GM12878 (cell line): ENCODE measurements around the gene ADGRE3. TPM values are rescaled to one million over a fixed set of nuclear protein-coding genes. Genes with fewer than 3 reads are reported as not detected.

ENCODE experiments used
- ASH2L ChIP-seq: fragments of 300-600, 200-600 bp; sonication (generic); IDR thresholded peaks from 2 replicates; pipeline ENCODE4 v1.6.1; 2017; ENCODE audit warnings: low read depth, mild to moderate bottlenecking, borderline replicate concordance
- BHLHE40 ChIP-seq, 2 experiments: fragments of 450-650 bp in 1 of 2; IDR thresholded peaks; 2 replicates each; pipeline ENCODE4 v1.6.1; 2011 to 2017; ENCODE audit warnings: low read depth in 2 of 2, borderline replicate concordance in 1 of 2, improper control_type of control experiment in 1 of 2, low read length in 1 of 2, mild to moderate bottlenecking in 1 of 2
- DPF2 ChIP-seq: fragments of 450-650 bp; IDR thresholded peaks from 2 replicates; pipeline ENCODE4 v1.6.1; 2017; ENCODE audit warnings: mild to moderate bottlenecking
- FOS ChIP-seq: IDR thresholded peaks from 3 replicates; pipeline ENCODE4 v1.6.1; 2011; ENCODE audit warnings: borderline replicate concordance; ENCODE audit not compliant: insufficient read length; ENCODE audit errors: extremely low read depth
- MEF2A ChIP-seq: IDR thresholded peaks from 2 replicates; pipeline ENCODE4 v1.6.1; 2011; ENCODE audit warnings: low read depth, mild to moderate bottlenecking, low read length, moderate library complexity; ENCODE audit not compliant: insufficient read depth
- MXI1 ChIP-seq: fragments of 150-350 bp; IDR thresholded peaks from 2 replicates; pipeline ENCODE4 v1.6.1; 2011; ENCODE audit warnings: low read depth, mild to moderate bottlenecking, inconsistent platforms, low read length, improper control_type of control experiment
- NR2C2 ChIP-seq: IDR thresholded peaks from 2 replicates; pipeline ENCODE4 v1.6.1; 2011; ENCODE audit warnings: borderline replicate concordance, low read depth; ENCODE audit not compliant: control insufficient read depth, insufficient read length
- SIX5 ChIP-seq: IDR thresholded peaks from 2 replicates; pipeline ENCODE4 v1.6.1; 2011; ENCODE audit warnings: mild to moderate bottlenecking, low read depth, low read length, moderate library complexity; ENCODE audit not compliant: severe bottlenecking
- SPI1 ChIP-seq: IDR thresholded peaks from 2 replicates; pipeline ENCODE4 v1.6.1; 2011; ENCODE audit warnings: low read depth, mild to moderate bottlenecking, low read length, moderate library complexity, borderline replicate concordance; ENCODE audit not compliant: insufficient read depth
- SREBF1 ChIP-seq: IDR thresholded peaks from 2 replicates; pipeline ENCODE4 v1.6.1; 2012; ENCODE audit warnings: mild to moderate bottlenecking, low read length
- ZNF207 ChIP-seq: fragments of 450-650 bp; IDR thresholded peaks from 2 replicates; pipeline ENCODE4 v1.6.1; 2014; ENCODE audit warnings: antibody characterized with exemption, mild to moderate bottlenecking, borderline replicate concordance
- polyA plus RNA-seq, 11 experiments: library from polyadenylated mRNA; depleted of rRNA in 4 of 11; unstranded in 6 of 11; stranded (reverse) in 5 of 11; fragments of >200 nt; fragmentation: Nextera tagmentation in 4 of 11; fragmentation: Illumina TruSeq in 1 of 11; extraction: Ambion mirVana in 4 of 11; extraction: Trizol in 1 of 11; gene quantifications; 1 replicate in 1 of 11; 2 replicates in 10 of 11; pipeline versions ENCODE4 v1.2.1 to v1.2.3, GENCODE V29; 2011 to 2016; ENCODE audit warnings: inconsistent platforms in 2 of 11, missing spikeins in 2 of 11, low read depth in 1 of 11
- total RNA-seq, 4 experiments: library from RNA; depleted of rRNA in 3 of 4; stranded (reverse); fragments of >200 nt in 3 of 4; fragmentation: Illumina TruSeq in 1 of 4; extraction: Trizol in 1 of 4; gene quantifications; 2 replicates each; pipeline versions ENCODE4 v1.2.1 to v1.2.3, GENCODE V29; 2013 to 2021
- TF ChIP-seq, protein P1 (sequence below): fragments of 450-650 bp; IDR thresholded peaks from 2 replicates; pipeline ENCODE4 v1.6.1; 2016; ENCODE audit warnings: mild to moderate bottlenecking
- TF ChIP-seq, protein P2 (sequence below), 3 experiments: IDR thresholded peaks in 2 of 3; conservative IDR thresholded peaks in 1 of 3; 2 replicates each; pipeline ENCODE4 v1.5.1; 2011; ENCODE audit warnings: low read depth in 3 of 3, low read length in 3 of 3, mild to moderate bottlenecking in 3 of 3, control low read depth in 2 of 3, moderate library complexity in 2 of 3, inconsistent platforms in 1 of 3, mixed read lengths in 1 of 3; ENCODE audit not compliant: control insufficient read depth in 2 of 3, insufficient read depth in 1 of 3; ENCODE audit errors: extremely low read depth in 1 of 3
- TF ChIP-seq, protein P3 (sequence below): fragments of 450-650 bp; formaldehyde crosslinking; IDR thresholded peaks from 2 replicates; pipeline ENCODE4 v1.5.0; 2022; ENCODE audit warnings: mild to moderate bottlenecking, missing genetic modification characterization
- TF ChIP-seq, protein P4 (sequence below): fragments of 450-650 bp; conservative IDR thresholded peaks from 2 replicates; pipeline ENCODE4 v1.6.1; 2017; ENCODE audit warnings: mild to moderate bottlenecking, moderate library complexity

Gene ADGRE3
- total and polyA plus RNA-seq, 10 of the 15 experiments (the other 5 are each of a cell fraction or from before 2014, with no cell fraction given), result 0.04 to 0.10 (median 0.05) TPM; not detected in 6

GRCh38 chr19:14571695-14572490, 102.8 kb downstream of the ADGRE3 start, which contains the start of gene NDUFB7 (continued):
- peak; percentile 44 for TF ChIP-seq DPF2
- peak; percentile 56 for TF ChIP-seq SIX5
- TF ChIP-seq, protein P1, sequence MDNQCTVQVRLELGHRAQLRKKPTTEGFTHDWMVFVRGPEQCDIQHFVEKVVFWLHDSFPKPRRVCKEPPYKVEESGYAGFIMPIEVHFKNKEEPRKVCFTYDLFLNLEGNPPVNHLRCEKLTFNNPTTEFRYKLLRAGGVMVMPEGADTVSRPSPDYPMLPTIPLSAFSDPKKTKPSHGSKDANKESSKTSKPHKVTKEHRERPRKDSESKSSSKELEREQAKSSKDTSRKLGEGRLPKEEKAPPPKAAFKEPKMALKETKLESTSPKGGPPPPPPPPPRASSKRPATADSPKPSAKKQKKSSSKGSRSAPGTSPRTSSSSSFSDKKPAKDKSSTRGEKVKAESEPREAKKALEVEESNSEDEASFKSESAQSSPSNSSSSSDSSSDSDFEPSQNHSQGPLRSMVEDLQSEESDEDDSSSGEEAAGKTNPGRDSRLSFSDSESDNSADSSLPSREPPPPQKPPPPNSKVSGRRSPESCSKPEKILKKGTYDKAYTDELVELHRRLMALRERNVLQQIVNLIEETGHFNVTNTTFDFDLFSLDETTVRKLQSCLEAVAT, result 0 out of 2 replicates have a peak, but pooled peaks have one; percentile 31
- TF ChIP-seq MEF2A, result no peak
- TF ChIP-seq, protein P2, sequence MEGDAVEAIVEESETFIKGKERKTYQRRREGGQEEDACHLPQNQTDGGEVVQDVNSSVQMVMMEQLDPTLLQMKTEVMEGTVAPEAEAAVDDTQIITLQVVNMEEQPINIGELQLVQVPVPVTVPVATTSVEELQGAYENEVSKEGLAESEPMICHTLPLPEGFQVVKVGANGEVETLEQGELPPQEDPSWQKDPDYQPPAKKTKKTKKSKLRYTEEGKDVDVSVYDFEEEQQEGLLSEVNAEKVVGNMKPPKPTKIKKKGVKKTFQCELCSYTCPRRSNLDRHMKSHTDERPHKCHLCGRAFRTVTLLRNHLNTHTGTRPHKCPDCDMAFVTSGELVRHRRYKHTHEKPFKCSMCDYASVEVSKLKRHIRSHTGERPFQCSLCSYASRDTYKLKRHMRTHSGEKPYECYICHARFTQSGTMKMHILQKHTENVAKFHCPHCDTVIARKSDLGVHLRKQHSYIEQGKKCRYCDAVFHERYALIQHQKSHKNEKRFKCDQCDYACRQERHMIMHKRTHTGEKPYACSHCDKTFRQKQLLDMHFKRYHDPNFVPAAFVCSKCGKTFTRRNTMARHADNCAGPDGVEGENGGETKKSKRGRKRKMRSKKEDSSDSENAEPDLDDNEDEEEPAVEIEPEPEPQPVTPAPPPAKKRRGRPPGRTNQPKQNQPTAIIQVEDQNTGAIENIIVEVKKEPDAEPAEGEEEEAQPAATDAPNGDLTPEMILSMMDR (IDR thresholded peaks at IDR 0.05 in 2 of 3, conservative IDR thresholded peaks at IDR 0.05 in 1 of 3; ENCODE audit: control insufficient read depth in 2 of 3, extremely low read depth in 1 of 3, insufficient read depth in 1 of 3, low read depth in 3 of 3, low read length in 3 of 3), result peak; percentile 93 to 99 (median 95)
- TF ChIP-seq FOS, result no peak
- peak; percentile 97 for TF ChIP-seq NR2C2
- peak; percentile 74; the same call in 1 of the 2 replicates for TF ChIP-seq SREBF1
- TF ChIP-seq SPI1, result no peak
- TF ChIP-seq, protein P3, sequence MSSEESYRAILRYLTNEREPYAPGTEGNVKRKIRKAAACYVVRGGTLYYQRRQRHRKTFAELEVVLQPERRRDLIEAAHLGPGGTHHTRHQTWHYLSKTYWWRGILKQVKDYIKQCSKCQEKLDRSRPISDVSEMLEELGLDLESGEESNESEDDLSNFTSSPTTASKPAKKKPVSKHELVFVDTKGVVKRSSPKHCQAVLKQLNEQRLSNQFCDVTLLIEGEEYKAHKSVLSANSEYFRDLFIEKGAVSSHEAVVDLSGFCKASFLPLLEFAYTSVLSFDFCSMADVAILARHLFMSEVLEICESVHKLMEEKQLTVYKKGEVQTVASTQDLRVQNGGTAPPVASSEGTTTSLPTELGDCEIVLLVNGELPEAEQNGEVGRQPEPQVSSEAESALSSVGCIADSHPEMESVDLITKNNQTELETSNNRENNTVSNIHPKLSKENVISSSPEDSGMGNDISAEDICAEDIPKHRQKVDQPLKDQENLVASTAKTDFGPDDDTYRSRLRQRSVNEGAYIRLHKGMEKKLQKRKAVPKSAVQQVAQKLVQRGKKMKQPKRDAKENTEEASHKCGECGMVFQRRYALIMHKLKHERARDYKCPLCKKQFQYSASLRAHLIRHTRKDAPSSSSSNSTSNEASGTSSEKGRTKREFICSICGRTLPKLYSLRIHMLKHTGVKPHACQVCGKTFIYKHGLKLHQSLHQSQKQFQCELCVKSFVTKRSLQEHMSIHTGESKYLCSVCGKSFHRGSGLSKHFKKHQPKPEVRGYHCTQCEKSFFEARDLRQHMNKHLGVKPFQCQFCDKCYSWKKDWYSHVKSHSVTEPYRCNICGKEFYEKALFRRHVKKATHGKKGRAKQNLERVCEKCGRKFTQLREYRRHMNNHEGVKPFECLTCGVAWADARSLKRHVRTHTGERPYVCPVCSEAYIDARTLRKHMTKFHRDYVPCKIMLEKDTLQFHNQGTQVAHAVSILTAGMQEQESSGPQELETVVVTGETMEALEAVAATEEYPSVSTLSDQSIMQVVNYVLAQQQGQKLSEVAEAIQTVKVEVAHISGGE (CRISPR knock-in tag), result peak; percentile 43; the same call in 1 of the 2 replicates
- TF ChIP-seq MXI1, result peak; percentile 47; the same call in 1 of the 2 replicates
- TF ChIP-seq, protein P4, sequence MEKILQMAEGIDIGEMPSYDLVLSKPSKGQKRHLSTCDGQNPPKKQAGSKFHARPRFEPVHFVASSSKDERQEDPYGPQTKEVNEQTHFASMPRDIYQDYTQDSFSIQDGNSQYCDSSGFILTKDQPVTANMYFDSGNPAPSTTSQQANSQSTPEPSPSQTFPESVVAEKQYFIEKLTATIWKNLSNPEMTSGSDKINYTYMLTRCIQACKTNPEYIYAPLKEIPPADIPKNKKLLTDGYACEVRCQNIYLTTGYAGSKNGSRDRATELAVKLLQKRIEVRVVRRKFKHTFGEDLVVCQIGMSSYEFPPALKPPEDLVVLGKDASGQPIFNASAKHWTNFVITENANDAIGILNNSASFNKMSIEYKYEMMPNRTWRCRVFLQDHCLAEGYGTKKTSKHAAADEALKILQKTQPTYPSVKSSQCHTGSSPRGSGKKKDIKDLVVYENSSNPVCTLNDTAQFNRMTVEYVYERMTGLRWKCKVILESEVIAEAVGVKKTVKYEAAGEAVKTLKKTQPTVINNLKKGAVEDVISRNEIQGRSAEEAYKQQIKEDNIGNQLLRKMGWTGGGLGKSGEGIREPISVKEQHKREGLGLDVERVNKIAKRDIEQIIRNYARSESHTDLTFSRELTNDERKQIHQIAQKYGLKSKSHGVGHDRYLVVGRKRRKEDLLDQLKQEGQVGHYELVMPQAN, result peak; percentile 59
- TF ChIP-seq ZNF207, result peak; percentile 89; the same call in 1 of the 2 replicates
- TF ChIP-seq ASH2L, result no peak
- peak; percentile 52 to 74; a peak in 3 of 4 replicates for TF ChIP-seq BHLHE40 (IDR thresholded peaks at IDR 0.05; ENCODE audit: borderline replicate concordance in 1 of 2, low read depth in 2 of 2, low read length in 1 of 2)
